GDM1 (cell line): ENCODE results near the gene USP16.

ENCODE experiments used
- DNase-seq: peaks from one replicate; lab custom pipeline; 2025; lab: John Stamatoyannopoulos, UW

The USP16 gene

DNA sequence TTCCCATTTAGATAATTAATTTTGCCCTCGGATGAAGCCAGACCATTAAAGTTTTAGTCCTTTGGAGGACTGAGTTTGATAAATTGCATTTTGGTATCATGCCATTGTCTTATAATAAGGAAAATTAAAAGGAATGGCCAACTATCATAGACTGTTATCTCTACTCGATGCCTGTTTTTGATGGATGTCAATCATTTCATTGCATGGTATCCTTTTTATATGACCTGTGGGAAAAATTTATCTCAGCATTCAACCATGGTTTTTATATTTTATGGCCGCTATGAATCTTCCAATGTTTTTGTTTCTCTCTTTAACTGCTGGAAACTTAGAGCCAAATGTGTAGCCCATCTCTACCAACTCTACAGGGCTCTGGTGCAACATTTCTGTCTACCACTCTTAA is 58.8 kb downstream of the USP16 start:
- DNase-seq = no peak

DNA sequence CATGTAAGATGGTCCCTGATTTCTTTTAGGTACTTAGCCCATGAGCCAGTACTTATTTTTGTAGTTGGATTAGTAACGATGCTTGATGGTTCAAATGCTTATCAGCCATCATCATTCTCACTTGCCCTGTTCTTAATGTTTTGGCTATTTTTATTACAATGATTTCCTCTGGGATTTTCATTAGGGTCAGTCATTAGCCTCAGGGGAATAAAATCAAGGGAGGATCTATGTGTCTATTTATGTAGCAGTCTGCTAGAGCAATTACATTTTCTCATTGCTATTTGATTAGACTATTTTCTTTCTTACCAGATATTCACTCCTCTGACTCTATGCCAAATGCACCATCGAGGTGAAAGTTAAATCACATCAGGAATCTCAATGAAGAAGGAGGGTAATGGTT is 59.9 kb downstream of the USP16 start:
- DNase-seq = no peak

DNA sequence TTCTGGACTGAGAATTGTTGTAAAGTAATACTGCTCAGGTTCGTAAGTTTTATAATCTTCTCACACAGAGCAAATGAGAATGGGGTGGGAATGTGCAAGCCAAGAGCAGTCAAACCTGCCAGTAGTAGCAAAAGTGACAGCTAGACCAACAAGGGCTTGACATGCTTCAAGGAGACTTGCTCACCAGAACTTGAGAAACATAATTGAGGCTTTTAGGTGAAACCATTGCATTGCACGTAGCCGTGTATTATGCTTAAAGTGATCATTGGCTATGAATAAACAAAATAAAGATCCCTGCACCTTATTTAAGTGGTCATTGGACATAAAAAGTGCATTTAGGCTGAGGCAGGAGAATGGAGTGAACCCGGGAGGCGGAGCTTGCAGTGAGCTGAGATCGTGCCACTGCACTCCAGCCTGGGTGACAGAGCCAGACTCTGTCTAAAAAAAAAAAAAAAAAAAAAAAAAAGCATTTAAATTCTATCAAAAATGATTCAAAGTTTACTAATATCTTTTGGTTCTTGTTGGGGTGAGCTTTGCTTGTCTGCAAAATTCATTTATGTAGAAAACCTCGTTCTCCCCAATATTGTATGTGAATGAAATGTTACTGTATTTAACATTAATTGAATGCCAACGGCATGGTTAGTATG is 60.8 kb downstream of the USP16 start:
- DNase-seq = no peak

DNA sequence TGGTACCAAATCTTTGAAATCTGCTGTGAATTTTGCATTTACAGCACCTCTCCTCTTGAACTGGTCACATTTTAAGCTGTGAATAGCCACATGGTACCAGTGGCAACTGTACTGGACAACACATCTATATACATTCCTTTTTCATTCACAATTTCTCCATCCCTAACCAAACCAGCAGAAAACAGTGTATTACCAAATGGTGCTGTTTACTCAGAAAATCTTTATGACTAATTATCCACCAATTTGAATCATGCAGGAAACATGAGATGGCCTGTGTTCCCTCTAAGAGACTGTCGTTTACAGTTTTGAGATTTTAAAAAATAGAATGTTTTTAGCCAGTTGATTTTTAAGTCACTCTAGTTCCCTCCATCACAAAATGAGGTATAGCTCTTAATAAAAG is 66.6 kb downstream of the USP16 start:
- no peak for DNase-seq

DNA sequence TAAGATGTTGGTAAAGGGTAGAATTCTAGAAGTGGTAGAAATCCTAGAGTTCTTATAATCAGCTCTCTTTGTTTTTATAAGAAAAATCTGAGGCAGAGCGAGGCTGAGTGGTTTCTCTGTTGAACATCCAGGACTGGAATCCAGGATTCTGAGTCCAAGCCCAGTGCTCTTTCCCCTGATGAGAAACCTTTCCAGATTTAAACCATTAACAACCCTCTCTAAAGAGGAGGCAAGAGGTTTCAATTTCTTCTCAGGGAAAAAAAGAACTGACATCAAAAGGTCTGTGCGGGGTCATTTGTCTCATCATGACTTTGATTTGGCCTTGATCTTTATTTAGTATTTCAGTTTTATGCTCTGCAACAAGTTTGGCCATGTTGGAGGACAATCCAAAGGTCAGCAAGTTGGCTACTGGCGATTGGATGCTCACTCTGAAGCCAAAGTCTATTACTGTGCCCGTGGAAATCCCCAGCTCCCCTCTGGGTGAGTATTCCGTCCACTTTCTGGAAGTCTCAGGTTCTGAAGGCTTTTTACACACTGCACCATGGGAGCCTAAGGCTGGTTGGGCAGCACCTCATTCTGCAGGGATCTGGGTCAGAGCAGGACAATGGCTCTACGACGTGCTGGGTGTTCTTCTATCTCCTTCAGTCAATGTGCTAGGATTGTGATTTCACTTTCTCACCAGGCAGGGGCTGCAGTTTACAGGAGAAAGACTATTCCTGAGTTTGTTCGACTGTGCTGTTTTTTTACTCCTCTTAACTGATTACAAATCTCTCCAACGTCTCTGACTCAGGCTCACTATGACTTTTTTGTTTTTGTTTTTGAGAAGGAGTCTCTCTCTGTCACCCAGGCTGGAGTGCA is 67.9 kb downstream of the USP16 start:
- DNase-seq = no peak

DNA sequence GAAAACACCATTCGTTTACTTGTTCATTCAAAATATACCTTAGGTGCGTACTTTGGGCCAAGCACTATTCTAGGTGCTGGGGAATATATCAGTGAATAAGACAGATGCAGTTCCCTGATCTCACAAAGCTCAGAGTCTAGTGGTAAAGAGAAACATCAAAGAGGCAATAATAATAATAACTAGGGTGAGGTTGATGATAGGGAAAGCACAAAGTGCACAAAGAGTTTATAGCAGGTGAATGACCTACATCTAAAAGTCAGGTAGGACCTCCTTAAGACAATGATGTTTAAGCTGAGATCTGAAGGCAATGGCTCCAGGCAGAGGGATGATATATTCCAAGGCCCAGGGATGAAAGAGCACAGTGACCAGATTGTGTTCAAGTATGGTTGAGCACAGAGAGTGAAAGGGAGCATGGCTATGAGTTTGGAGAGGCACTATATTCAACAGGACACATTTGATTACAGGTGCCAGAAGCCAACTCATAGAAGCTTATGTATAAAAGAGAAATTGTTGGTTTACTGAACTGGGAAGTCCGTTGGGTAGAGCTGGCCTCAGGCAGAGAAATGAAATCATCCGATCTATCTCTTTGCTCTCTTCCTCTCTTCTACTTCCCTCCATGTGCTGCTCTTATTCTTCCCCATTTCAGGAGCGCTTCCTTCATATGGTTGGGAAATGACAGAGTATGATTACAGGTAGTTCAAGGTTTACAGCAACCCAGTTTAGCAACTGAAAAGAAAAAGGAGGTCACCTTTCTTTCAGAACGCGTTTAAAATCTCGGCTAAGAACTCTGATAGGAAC is 71.9 kb downstream of the USP16 start:
- DNase-seq = no peak

DNA sequence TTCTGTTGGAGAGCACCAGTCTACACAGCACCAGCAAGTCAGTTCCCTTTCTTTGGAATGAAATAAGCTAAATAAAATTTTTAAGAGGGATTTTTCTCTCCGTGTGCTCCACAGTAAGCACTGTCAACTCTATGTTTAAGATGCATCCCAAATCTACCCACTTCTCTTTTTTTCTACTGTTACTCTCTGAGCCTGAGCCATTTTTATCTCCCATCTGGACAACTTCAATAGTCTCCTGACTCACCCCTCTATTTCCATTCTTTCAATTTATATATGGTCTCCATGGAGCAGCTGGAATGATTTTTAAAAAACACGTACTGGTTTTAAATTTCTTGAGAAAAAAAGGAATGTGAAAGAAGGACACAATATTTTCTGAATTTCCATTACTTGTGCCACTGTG is 73.7 kb downstream of the USP16 start:
- DNase-seq = no peak

DNA sequence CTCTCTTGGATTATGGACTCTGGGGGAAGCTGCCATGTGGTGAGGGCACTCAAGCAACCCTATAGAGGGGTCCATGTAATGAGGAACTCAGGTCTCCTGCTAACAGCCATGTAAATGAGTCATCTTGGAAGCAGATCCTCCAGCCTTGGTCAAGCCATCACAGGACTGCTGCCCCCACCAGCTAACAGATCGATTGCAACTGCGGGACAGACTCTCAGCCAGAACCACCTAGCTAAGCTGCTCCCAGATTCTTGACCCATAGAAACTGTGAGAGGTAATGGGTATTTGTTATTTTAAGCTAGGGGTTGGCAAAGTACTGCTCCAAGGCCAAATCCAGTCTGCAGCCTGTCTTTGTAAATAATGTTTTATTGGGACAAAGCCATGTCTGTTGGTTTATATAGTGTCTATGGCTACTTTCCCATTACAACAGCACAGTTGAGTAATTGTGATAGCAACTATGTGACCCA is 78.4 kb downstream of the USP16 start:
- DNase-seq = no peak
